ENCODE results near the gene EGFL7. TPM values are rescaled to one million over a fixed set of nuclear protein-coding genes. Genes with fewer than 3 reads are reported as not detected.

Gene EGFL7
- total and polyA plus RNA-seq, 2 of the 13 experiments (the other 11 are each of a cell fraction or from before 2014, with no cell fraction given) = 0.20 to 5.1 TPM

GRCh38 chr9:136694163-136694871 is 31.6 kb downstream of the EGFL7 start (continued):
- TF ChIP-seq ZXDC (CRISPR knock-in tag; IDR thresholded peaks at IDR 0.05) (no peak), GPN1 (CRISPR knock-in tag; IDR thresholded peaks at IDR 0.05; ENCODE audit: borderline replicate concordance) (no peak), CEBPZ (IDR thresholded peaks at IDR 0.05; ENCODE audit: low read length) (no peak), ZNF333 (CRISPR knock-in tag; IDR thresholded peaks at IDR 0.05; ENCODE audit: borderline replicate concordance) (no peak), RFXANK (CRISPR knock-in tag; IDR thresholded peaks at IDR 0.05) (no peak), GMEB1 (CRISPR knock-in tag; IDR thresholded peaks at IDR 0.05; ENCODE audit: borderline replicate concordance) (no peak), CTCF (CRISPR knock-in tag; IDR thresholded peaks at IDR 0.05) (peak; percentile 84), PTBP1 (IDR thresholded peaks at IDR 0.05; ENCODE audit: low read depth, low read length, poor library complexity, severe bottlenecking) (no peak), MLX (CRISPR knock-in tag; IDR thresholded peaks at IDR 0.05) (no peak), ZNF275 (CRISPR knock-in tag; IDR thresholded peaks at IDR 0.05; ENCODE audit: borderline replicate concordance) (no peak), ZNF20 (CRISPR knock-in tag; IDR thresholded peaks at IDR 0.05) (no peak)

Data from HepG2 (cell line).